HG03175 (cell line): ENCODE results near the gene SEC14L1.
"Not testable (repeated sequence)": the region's sequence is repeated elsewhere in the genome, so short reads cannot be mapped to it uniquely, and the experiment has no call there.

Experiments used
- ATAC-seq: cut with Tn5 transposase; IDR thresholded peaks from one replicate; pipeline ENCODE4 v1.9.1; 2021; ENCODE audit warnings: mild to moderate bottlenecking, moderate library complexity; ENCODE audit not compliant: unreplicated experiment

The SEC14L1 gene

DNA sequence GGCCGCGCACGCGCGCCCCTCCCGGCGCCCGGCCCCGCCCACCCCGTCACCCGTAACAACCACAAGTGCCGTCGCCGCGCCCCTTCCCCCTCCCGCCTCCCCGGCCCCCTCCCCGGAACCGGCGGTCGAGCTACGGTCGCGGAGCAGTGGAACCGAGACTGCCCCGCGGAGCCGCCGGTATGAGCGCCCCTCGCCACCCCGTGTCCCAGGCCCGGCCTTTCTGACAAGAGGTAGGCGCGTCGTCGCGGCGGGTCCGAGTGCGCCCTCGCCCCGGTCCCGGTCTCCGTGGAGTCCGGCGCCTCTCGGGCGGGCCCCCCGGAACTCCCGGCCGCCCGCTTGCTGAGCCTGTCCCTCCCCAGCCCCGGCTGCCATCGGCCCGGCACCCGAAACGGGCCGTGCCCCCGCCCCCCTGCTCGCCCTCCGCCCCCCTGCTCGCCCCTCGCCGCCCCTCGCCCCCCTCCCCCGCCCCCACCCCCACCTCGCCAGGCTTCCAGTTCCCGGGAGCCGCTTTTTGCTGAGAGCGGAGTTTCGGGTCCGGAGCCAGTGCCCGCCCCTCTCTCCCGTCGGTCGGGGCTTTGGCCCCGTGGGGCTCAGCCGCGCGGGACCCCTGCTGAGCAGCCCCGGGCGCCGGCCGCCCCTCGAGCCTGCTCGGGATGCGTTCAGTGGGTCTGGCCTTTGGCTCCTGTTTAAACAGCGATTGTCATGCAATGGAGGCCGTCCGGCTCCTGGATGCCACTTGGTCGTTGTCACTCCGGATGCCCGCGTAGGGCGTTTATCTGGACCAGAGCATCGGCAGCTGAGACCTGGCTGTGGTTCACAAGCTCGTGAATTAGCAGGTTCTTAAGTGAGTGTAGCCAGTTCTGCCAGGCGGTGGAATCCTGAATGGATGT lies at the start of gene SEC14L1:
Gene SEC14L1, plus strand, starts transcription at position 92 of the 890 bp plus-strand sequence. CDS start 2,628 bp downstream, outside the sequence.
- no peak for ATAC-seq

- no peak for ATAC-seq
Measured at GRCh38 chr17:77092025-77092424, 48.7 kb upstream of the SEC14L1 start.

- ATAC-seq = no peak
Measured at GRCh38 chr17:77095461-77095860, 45.3 kb upstream of the SEC14L1 start.

DNA sequence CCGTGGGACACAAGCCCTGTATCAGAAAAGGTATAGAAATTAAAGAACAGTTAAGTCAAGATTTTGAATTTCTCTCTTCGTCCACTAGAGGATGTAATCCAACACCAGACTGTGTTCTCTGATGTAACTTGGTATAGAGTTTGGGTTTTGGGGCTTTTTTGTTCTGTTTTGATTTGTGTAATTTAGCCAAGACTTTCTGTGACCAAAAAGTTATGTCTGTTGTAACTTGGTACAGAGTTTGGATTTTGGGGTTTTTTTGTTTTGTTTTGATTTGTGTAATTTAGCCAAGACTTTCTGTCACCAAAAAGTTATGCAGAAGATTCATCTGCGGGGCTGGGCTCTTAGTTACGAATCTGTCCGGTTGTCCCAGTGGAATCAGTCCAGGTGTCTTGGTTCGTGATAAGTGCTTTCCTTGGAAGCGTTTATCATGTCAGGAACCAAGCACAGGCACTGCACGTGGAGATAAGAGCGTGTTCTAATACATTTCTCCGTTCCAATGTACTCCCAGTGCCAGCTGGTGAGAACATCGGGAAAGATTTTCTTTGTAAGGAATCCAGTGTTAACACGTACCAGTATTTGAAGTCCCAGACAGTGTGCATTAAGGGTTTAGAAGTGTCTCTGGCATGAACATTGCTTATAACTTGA lies 44.1 kb upstream of the SEC14L1 start:
- ATAC-seq = no peak

DNA sequence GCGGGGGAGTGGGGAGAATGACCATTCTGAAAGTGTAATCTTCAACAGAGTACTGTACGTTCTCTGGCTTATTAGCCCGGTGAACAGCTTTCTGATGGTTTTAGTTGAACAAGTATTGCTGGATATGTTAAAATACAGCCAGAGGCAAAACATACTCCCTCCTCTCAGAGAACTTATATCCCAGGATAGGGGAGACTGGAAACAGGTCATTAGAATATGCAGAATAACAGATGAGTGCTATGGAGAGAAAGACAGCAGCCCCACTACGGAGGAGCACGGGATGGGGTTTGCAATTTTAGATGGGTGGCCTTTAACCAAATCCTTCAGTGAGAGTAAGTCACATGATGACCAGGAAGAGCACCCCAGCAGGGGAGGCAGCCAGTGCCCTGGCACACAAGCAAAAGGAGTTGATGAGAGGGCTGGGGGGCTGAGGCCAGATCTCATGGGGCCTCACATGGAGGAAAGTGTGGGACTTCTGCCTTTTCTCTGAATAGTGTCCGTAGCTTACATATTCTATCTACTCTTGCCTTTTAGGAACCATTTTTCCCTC lies 43.1 kb upstream of the SEC14L1 start:
- ATAC-seq = no peak

- ATAC-seq = no peak
Measured at GRCh38 chr17:77098884-77099545, 41.8 kb upstream of the SEC14L1 start.

- ATAC-seq = no peak
Measured at GRCh38 chr17:77099997-77100396, 40.8 kb upstream of the SEC14L1 start.

DNA sequence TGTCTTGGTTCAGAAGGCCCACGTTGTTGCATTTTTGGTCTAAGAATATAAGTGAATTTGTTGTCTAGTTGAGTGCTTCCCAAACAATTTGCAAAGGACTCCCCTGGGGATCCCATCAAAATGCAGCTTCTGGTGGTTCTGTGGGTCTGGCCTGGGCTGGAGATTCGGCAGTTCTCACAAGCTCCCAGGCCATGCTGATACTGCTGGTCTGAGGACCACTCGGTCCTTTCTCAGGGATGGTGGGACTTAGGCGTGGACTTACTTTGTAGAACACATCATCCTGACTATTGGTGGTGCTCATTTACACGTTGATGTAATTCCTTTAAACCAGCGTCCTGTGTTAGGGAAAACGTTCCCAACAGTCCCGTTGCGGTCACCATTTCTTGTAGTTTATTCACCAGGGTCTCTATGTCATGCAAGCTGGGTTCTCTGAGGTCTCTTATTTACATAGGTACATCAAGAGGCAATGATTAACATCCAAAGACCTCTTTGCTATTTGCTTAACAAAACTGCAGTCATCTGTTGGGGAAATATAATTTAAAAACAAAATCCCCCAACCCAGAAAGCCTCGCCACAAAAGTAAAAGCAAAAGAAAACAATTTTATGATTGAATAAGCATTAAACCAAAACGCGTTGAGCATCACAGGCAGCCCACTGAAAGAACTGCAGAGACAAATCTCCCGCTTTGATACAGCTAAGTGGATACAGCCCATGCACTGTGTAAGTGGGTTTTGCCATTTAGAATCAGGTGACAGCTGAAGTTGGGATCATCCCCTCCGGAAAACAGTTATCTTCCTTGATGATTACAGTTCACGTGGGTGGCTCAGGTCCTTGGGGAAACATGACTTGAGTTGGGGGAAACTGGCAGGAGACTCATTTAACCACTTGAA lies 39.0 kb upstream of the SEC14L1 start:
- ATAC-seq = no peak

- ATAC-seq = not testable (repeated sequence)
Measured at GRCh38 chr17:77102411-77103134, 38.2 kb upstream of the SEC14L1 start.

DNA sequence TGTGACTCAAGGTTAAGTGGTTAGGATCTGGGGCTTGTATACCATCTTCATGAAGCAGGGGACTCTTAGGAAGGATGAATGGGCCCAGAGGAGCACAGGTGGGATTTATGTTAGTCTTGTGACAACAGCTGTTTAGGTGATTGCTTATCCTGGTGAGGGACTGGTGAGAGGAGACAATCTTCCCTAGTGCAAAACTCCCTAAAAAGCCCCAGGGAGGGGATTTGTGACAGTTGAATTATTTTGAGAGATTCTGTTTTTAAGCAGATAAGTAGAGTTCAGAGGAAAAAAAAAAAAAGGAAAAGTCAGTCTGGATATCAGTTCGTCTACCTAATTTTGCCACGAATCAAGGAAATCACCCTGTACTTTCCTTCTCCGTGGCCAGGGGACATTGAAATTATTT lies 35.1 kb upstream of the SEC14L1 start:
- ATAC-seq = no peak

- no peak for ATAC-seq
Measured at GRCh38 chr17:77106874-77107358, 33.9 kb upstream of the SEC14L1 start.

DNA sequence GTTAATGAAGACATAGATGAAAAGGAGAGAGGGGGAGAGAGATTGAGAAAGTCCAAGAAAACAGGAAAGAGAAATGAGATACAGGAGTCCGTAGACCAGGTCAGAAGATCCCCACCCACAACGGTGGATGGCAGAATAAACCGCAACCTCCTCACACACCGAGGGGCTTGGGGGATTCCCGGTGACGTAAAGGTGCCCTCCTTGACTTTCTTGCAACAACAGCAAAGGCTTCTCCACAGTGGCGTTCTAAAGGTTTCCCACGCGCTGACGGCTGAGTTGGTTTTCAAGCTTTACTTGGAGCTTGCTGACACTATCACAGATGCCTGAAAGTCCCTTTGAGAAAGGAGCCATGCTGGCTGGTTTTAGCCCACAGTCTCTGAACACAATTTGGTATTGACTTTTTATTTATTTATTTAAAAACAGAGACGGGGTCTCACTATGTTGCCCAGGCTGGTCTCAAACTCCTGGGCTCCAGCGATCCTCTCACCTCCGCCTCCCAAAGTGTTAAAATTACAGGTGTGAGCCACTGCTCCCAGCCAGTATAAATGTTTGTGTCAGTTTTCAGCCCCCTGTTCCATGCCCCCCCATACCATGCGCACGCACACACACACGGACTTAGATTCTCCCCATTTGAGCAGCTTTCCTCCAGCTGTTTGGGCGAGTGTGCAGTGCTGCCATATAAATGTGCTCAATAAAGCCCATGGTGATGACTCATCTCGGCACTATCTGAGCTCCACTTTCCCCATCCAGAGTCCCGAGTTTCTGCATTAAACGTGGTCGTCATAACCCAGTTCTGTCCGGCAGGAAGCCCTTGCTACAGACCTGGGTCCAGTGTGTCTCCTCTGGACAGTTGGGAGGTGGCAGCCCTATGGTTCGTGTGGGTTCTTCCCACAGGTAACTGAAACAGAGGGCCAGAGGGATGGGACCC lies 33.0 kb upstream of the SEC14L1 start:
- peak; percentile 56 for ATAC-seq

DNA sequence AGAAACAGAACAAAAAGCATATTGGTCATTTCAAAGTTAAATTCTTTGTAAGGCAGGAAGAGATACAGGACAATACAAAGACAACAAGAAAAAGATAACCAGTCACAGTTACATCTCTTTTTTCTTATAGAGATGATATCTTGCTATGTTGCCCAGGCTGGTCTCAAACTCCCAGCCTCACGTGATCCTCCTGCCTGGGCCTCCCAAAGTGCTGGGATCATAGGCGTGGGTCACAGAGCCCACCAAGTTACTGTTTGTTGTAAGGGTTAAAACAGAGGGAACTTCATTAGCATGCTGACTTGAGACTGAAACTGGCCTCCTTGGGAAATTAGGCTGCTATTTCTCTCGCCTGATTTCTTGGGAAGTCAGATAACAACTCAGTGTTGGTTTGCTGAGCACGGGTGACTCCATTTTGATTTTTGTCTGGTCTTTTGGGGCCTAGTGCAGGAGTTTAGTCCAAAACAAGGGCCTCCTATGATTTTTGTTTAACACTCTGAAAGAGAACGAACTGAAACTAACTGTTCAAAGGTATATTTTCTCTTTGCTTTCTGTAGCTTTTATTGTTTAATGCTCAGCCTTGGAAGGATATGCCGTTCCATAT lies 31.5 kb upstream of the SEC14L1 start:
- ATAC-seq = no peak

DNA sequence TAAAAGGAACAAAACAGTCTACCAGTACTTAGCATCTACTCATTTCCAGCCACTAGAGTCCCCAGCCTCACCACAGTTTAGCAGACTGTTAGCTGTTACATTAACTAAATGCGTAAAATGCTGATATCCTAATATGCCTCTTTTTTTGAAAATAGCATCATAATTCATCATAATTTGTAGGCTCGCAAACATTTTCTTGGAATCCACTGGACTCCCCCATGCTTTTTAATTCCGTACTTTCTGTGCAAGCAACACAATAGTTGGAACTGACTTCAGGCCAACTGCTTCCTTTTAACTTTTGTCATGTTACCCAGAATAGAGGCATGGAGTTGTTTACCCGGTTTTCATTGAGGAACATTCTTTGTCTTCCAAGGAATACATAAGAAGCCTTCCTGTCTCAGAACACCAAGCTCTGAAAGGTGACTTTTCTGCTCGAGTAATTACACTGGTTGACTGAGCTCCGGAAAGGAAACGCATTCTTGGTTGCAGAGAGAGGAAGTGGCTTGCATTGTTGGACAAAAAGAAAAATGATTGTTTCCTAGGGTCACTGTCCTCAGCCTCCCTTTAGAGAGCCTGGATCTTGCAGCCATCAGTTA lies 30.9 kb upstream of the SEC14L1 start:
- ATAC-seq = no peak

GRCh38 chr17:77111165-77111933 lies 29.4 kb upstream of the SEC14L1 start:
- not testable (repeated sequence) for ATAC-seq

- no peak for ATAC-seq
Measured at GRCh38 chr17:77111934-77112296, 28.9 kb upstream of the SEC14L1 start.

DNA sequence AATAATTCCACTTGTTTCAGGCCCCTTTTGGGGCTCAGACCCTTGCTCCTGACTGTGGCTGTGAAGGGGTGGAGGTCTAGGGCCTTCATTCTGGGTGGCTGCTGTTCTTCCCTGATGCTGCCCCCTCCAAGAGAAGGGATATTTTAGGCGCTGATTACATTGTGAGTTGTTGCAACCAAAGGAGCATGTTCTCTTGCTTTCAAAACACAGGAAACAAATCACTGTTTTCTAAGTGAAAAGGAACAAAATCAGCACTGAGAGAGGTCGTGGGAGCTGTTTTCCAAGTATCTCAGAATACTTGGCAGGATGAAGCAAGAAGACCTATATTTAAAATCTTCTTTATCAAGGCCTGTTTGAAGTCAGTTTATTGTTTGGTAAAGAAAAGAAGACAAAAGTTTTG lies 25.3 kb upstream of the SEC14L1 start:
- ATAC-seq = no peak
